GM12873 (cell line): Measurements from ENCODE around the gene ERCC1.
A peak's percentile ranks its signal among the peaks of the same experiment; 100 is the strongest.

Source experiments
- CTCF ChIP-seq: IDR thresholded peaks from 2 replicates; pipeline ENCODE4 v1.5.1; 2012; ENCODE audit warnings: low read depth, mild to moderate bottlenecking, moderate library complexity, low read length, control low read depth; ENCODE audit not compliant: insufficient read depth; ENCODE audit errors: missing control alignments

ERCC1 gene

GRCh38 chr19:45451131-45451849 lies 27.6 kb upstream of the ERCC1 start:
- TF ChIP-seq CTCF: no peak

- no peak for TF ChIP-seq CTCF
Measured at GRCh38 chr19:45450012-45450333, 26.3 kb upstream of the ERCC1 start.

GRCh38 chr19:45448887-45449299 lies 25.2 kb upstream of the ERCC1 start:
- TF ChIP-seq CTCF: no peak

GRCh38 chr19:45448425-45448756 lies 24.7 kb upstream of the ERCC1 start:
- no peak for TF ChIP-seq CTCF

- no peak for TF ChIP-seq CTCF
Measured at GRCh38 chr19:45446944-45447343, 23.2 kb upstream of the ERCC1 start.

GRCh38 chr19:45446295-45446694 lies 22.6 kb upstream of the ERCC1 start:
- peak; percentile 71 for TF ChIP-seq CTCF

GRCh38 chr19:45445139-45445538 lies 21.4 kb upstream of the ERCC1 start:
- no peak for TF ChIP-seq CTCF
